ENCODE results near the gene CLEC16A.
A peak's percentile ranks its signal among the peaks of the same experiment; 100 is the strongest.

Gene CLEC16A

GRCh38 chr16:11032922-11033291 lies 88.5 kb downstream of the CLEC16A start:
- H3K4me3 ChIP-seq, result no peak overlapping the region
- DNase-seq (ENCODE audit: low spot score in 2 of 2), result no peak
- in situ Hi-C loops (cut with MboI; ENCODE audit: low sequenced_read_pairs), result no loop called here
- H3K27me3 ChIP-seq (ENCODE audit: low read depth), result no peaks in the 10 kb centered on the region
- no peaks in the 10 kb centered on the region for H3K4me1 ChIP-seq
- no peaks in the 10 kb centered on the region for H3K9me3 ChIP-seq
- no peaks in the 10 kb centered on the region for H3K36me3 ChIP-seq (replicated peaks)

- in situ Hi-C loops (cut with MboI; ENCODE audit: low sequenced_read_pairs), result no loop called here
- DNase-seq (ENCODE audit: low spot score in 2 of 2), result no peak
- Histone ChIP-seq H3K27me3 (ENCODE audit: low read depth) (no peaks in the 10 kb centered on the region), H3K4me1 (no peaks in the 10 kb centered on the region), H3K9me3 (no peaks in the 10 kb centered on the region), H3K36me3 (replicated peaks) (no peaks in the 10 kb centered on the region), H3K4me3 (no peak overlapping the region)
These were observed 89.5 kb downstream of the CLEC16A start for GRCh38 chr16:11033629-11034420.

- Histone ChIP-seq H3K4me1 (no peaks in the 10 kb centered on the region), H3K36me3 (replicated peaks) (no peaks in the 10 kb centered on the region), H3K27me3 (ENCODE audit: low read depth) (no peaks in the 10 kb centered on the region), H3K4me3 (no peak overlapping the region), H3K9me3 (no peaks in the 10 kb centered on the region)
- in situ Hi-C loops (cut with MboI; ENCODE audit: low sequenced_read_pairs), result no loop called here
- no peak for DNase-seq (ENCODE audit: low spot score in 2 of 2)
These were observed 90.1 kb downstream of the CLEC16A start for GRCh38 chr16:11034481-11034931.

GRCh38 chr16:11035096-11035495 lies 90.7 kb downstream of the CLEC16A start:
- no peak for DNase-seq (ENCODE audit: low spot score in 2 of 2)
- H3K27me3 ChIP-seq (ENCODE audit: low read depth), result no peaks in the 10 kb centered on the region
- H3K9me3 ChIP-seq, result no peaks in the 10 kb centered on the region
- in situ Hi-C loops (cut with MboI; ENCODE audit: low sequenced_read_pairs), result no loop called here
- no peaks in the 10 kb centered on the region for H3K4me1 ChIP-seq
- H3K36me3 ChIP-seq (replicated peaks), result no peaks in the 10 kb centered on the region
- no peak overlapping the region for H3K4me3 ChIP-seq

GRCh38 chr16:11036040-11036439 lies 91.7 kb downstream of the CLEC16A start:
- Histone ChIP-seq H3K36me3 (replicated peaks) (no peaks in the 10 kb centered on the region), H3K4me1 (no peaks in the 10 kb centered on the region), H3K4me3 (no peak overlapping the region), H3K9me3 (no peaks in the 10 kb centered on the region), H3K27me3 (ENCODE audit: low read depth) (no peaks in the 10 kb centered on the region)
- no peak for DNase-seq (ENCODE audit: low spot score in 2 of 2)
- in situ Hi-C loops (cut with MboI; ENCODE audit: low sequenced_read_pairs), result no loop called here

GRCh38 chr16:11036868-11037410 lies 92.6 kb downstream of the CLEC16A start:
- H3K36me3 ChIP-seq (replicated peaks), result no peaks in the 10 kb centered on the region
- no peaks in the 10 kb centered on the region for H3K27me3 ChIP-seq (ENCODE audit: low read depth)
- no peak overlapping the region for H3K4me3 ChIP-seq
- H3K4me1 ChIP-seq, result no peaks in the 10 kb centered on the region
- no peak for DNase-seq (ENCODE audit: low spot score in 2 of 2)
- in situ Hi-C loops (cut with MboI; ENCODE audit: low sequenced_read_pairs), result no loop called here
- no peaks in the 10 kb centered on the region for H3K9me3 ChIP-seq

GRCh38 chr16:11038305-11038704 lies 93.9 kb downstream of the CLEC16A start:
- Histone ChIP-seq H3K9me3 (no peaks in the 10 kb centered on the region), H3K4me1 (no peaks in the 10 kb centered on the region), H3K27me3 (ENCODE audit: low read depth) (no peaks in the 10 kb centered on the region), H3K4me3 (no peak overlapping the region), H3K36me3 (replicated peaks) (no peaks in the 10 kb centered on the region)
- DNase-seq (ENCODE audit: low spot score in 2 of 2), result no peak
- in situ Hi-C loops (cut with MboI; ENCODE audit: low sequenced_read_pairs), result no loop called here

- H3K9me3 ChIP-seq, result no peaks in the 10 kb centered on the region
- DNase-seq (ENCODE audit: low spot score in 2 of 2), result no peak
- H3K27me3 ChIP-seq (ENCODE audit: low read depth), result no peaks in the 10 kb centered on the region
- H3K36me3 ChIP-seq (replicated peaks), result no peaks in the 10 kb centered on the region
- in situ Hi-C loops (cut with MboI; ENCODE audit: low sequenced_read_pairs), result no loop called here
- H3K4me3 ChIP-seq, result no peak overlapping the region
- no peaks in the 10 kb centered on the region for H3K4me1 ChIP-seq
These were observed 94.4 kb downstream of the CLEC16A start for GRCh38 chr16:11038777-11039176.

- DNase-seq (ENCODE audit: low spot score in 2 of 2), result no peak
- Histone ChIP-seq H3K9me3 (no peaks in the 10 kb centered on the region), H3K4me1 (no peaks in the 10 kb centered on the region), H3K36me3 (replicated peaks) (no peaks in the 10 kb centered on the region), H3K4me3 (no peak overlapping the region), H3K27me3 (ENCODE audit: low read depth) (no peaks in the 10 kb centered on the region)
- in situ Hi-C loops (cut with MboI; ENCODE audit: low sequenced_read_pairs), result no loop called here
These were observed 95.4 kb downstream of the CLEC16A start for GRCh38 chr16:11039726-11040125.

GRCh38 chr16:11042191-11042590 lies 97.8 kb downstream of the CLEC16A start:
- H3K27me3 ChIP-seq (ENCODE audit: low read depth), result no peaks in the 10 kb centered on the region
- H3K36me3 ChIP-seq (replicated peaks), result no peaks in the 10 kb centered on the region
- H3K4me3 ChIP-seq, result no peak overlapping the region
- peaks cover 9% of the 10 kb centered on the region; the same call in 1 of the 2 replicates for H3K4me1 ChIP-seq
- no peaks in the 10 kb centered on the region for H3K9me3 ChIP-seq
- in situ Hi-C loops (cut with MboI; ENCODE audit: low sequenced_read_pairs), result no loop called here
- DNase-seq (ENCODE audit: low spot score in 2 of 2), result no peak

GRCh38 chr16:11045441-11045840 lies 101.1 kb downstream of the CLEC16A start:
- no peak for DNase-seq (ENCODE audit: low spot score in 2 of 2)
- Histone ChIP-seq H3K4me1 (peaks cover 16% of the 10 kb centered on the region), H3K27me3 (ENCODE audit: low read depth) (no peaks in the 10 kb centered on the region), H3K4me3 (no peak overlapping the region), H3K9me3 (no peaks in the 10 kb centered on the region), H3K36me3 (replicated peaks) (no peaks in the 10 kb centered on the region)
- in situ Hi-C loops (cut with MboI; ENCODE audit: low sequenced_read_pairs), result no loop called here

- DNase-seq (ENCODE audit: low spot score in 2 of 2), result no peak
- in situ Hi-C loops (cut with MboI; ENCODE audit: low sequenced_read_pairs), result no loop called here
- H3K9me3 ChIP-seq, result no peaks in the 10 kb centered on the region
- H3K27me3 ChIP-seq (ENCODE audit: low read depth), result no peaks in the 10 kb centered on the region
- H3K4me3 ChIP-seq, result no peak overlapping the region
- no peaks in the 10 kb centered on the region for H3K36me3 ChIP-seq (replicated peaks)
- H3K4me1 ChIP-seq, result peaks cover 16% of the 10 kb centered on the region
These were observed 101.5 kb downstream of the CLEC16A start for GRCh38 chr16:11045846-11046245.

- H3K9me3 ChIP-seq, result no peaks in the 10 kb centered on the region
- peak in 1 of 2 experiments; percentile 11 for DNase-seq (ENCODE audit: low spot score in 2 of 2)
- H3K4me1 ChIP-seq, result peaks cover 16% of the 10 kb centered on the region
- in situ Hi-C loops (cut with MboI; ENCODE audit: low sequenced_read_pairs), result no loop called here
- no peaks in the 10 kb centered on the region for H3K36me3 ChIP-seq (replicated peaks)
- no peaks in the 10 kb centered on the region for H3K27me3 ChIP-seq (ENCODE audit: low read depth)
- no peak overlapping the region for H3K4me3 ChIP-seq
These were observed 102.1 kb downstream of the CLEC16A start for GRCh38 chr16:11046382-11046931.

- Histone ChIP-seq H3K36me3 (replicated peaks) (no peaks in the 10 kb centered on the region), H3K9me3 (no peaks in the 10 kb centered on the region), H3K4me3 (no peak overlapping the region), H3K27me3 (ENCODE audit: low read depth) (no peaks in the 10 kb centered on the region), H3K4me1 (peaks cover 16% of the 10 kb centered on the region)
- in situ Hi-C loops (cut with MboI; ENCODE audit: low sequenced_read_pairs), result no loop called here
- no peak for DNase-seq (ENCODE audit: low spot score in 2 of 2)
These were observed 102.7 kb downstream of the CLEC16A start for GRCh38 chr16:11047057-11047456.

Measured in HAP-1 (cell line).